GM06990 (cell line): ENCODE measurements around the gene BTRC.
"Not testable (repeated sequence)": the region's sequence is repeated elsewhere in the genome, so short reads cannot be mapped to it uniquely, and the experiment has no call there.

Source experiments
- DNase-seq: peaks from one replicate; pipeline ENCODE4 v3.0.0-alpha.2; 2011; ENCODE audit not compliant: insufficient read length; ENCODE audit errors: extremely low read depth
- H3K27me3 ChIP-seq: replicated peaks from 2 replicates; pipeline ENCODE4 v1.6.0; 2011; ENCODE audit warnings: low read length; ENCODE audit not compliant: control insufficient read depth, insufficient read depth
- H3K36me3 ChIP-seq: 2 replicates; pipeline ENCODE4 v1.5.1; 2011; ENCODE audit warnings: low read length; ENCODE audit not compliant: control insufficient read depth, insufficient read depth
- H3K4me3 ChIP-seq: replicated peaks from 2 replicates; pipeline ENCODE4 v1.5.1; 2011; ENCODE audit warnings: low read depth, mild to moderate bottlenecking, control low read depth, low read length
- TF ChIP-seq, protein P1 (sequence below): IDR thresholded peaks from 2 replicates; pipeline ENCODE4 v1.5.1; 2011; ENCODE audit warnings: low read length, control low read depth, mild to moderate bottlenecking, inconsistent platforms; ENCODE audit not compliant: insufficient read depth, poor library complexity, severe bottlenecking

BTRC gene

DNA sequence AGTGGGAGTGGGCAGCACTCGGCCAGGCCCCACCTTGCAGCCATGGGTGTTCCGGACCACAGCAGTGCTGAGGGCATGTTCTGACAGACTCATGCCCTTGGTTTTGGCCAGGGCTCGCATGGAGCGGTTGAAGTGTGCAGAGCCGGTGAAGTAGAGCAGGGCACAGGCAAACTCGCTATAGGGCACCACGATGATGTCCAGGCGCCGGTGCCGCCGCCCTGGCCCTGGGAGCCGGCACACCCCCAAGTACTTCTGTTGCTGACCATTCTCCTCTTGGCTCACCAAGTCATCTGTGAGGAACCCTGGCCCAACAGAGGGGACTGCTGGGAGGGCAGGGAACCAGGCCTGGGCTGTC is 225.5 kb downstream of the BTRC start:
- DNase-seq = no peak
- Histone ChIP-seq H3K36me3 (peaks cover 26% of the 10 kb centered on the region), H3K27me3 (no peaks in the 10 kb centered on the region), H3K4me3 (no peak overlapping the region)
- TF ChIP-seq, protein P1, sequence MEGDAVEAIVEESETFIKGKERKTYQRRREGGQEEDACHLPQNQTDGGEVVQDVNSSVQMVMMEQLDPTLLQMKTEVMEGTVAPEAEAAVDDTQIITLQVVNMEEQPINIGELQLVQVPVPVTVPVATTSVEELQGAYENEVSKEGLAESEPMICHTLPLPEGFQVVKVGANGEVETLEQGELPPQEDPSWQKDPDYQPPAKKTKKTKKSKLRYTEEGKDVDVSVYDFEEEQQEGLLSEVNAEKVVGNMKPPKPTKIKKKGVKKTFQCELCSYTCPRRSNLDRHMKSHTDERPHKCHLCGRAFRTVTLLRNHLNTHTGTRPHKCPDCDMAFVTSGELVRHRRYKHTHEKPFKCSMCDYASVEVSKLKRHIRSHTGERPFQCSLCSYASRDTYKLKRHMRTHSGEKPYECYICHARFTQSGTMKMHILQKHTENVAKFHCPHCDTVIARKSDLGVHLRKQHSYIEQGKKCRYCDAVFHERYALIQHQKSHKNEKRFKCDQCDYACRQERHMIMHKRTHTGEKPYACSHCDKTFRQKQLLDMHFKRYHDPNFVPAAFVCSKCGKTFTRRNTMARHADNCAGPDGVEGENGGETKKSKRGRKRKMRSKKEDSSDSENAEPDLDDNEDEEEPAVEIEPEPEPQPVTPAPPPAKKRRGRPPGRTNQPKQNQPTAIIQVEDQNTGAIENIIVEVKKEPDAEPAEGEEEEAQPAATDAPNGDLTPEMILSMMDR = no peak

DNA sequence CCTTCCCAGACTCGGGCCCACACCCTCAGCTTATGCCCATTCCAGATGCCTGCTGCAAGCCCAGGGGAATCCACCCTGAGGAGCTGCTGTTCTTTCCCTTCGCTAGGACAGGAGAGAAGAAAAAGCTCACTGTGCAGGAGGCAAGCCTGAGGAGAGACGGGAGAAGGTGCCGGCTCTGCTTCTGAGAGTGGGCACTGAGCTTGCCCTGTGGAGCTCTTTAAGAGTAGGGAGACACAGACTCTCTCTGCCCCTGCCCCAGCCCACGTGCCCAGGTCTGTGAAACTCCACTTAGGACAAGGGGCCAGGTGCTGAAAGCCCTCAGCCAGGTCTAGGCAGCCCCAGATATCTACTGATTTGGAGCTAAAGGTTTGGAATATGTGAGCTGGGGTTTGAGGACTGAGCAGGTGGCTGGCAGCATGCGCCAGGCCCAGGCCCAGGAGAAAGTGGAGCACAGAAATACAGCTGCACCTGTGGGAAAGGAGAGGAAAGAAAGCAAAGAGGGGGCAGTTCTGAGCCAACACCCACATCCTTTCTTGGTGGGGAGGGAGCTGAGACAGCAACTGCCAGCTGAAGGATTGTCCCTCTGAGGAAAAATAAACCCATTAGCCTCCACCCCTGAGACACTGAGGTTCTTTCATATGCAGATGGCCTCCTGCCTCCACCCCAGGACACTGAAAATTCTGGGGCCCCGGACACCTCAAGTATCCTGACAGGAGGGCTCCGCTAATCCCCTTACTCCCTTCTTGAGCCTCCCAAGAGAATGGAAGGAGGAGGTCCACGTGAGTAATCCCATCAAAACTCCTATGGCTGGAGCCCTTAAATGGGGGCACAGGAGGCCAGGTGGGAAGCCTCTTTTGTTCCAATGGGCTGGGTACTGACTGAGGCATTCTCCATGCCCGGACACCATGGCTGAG is 226.8 kb downstream of the BTRC start:
- no peak for DNase-seq
- H3K27me3 ChIP-seq = no peaks in the 10 kb centered on the region
- TF ChIP-seq, protein P1 = no peak
- H3K4me3 ChIP-seq = no peak overlapping the region
- H3K36me3 ChIP-seq = peaks cover 26% of the 10 kb centered on the region

GRCh38 chr10:101585841-101586240 is 231.9 kb downstream of the BTRC start:
- Histone ChIP-seq H3K4me3 (no peak overlapping the region), H3K36me3 (peaks cover 11% of the 10 kb centered on the region), H3K27me3 (no peaks in the 10 kb centered on the region)
- TF ChIP-seq, protein P1 = no peak
- DNase-seq = no peak

GRCh38 chr10:101587725-101588653 is 234.0 kb downstream of the BTRC start, which contains the start of the genes DPCD and POLL:
TSS of gene DPCD (plus strand) at chr10:101588321. CDS start at chr10:101588337, 16 bp downstream.
TSS of gene POLL (minus strand) at chr10:101588257. CDS start at chr10:101587360, 897 bp downstream.
- H3K27me3 ChIP-seq = no peaks in the 10 kb centered on the region
- H3K4me3 ChIP-seq = peak within 1 kb of the TSS; percentile 64
- peak; percentile 88 for DNase-seq
- TF ChIP-seq, protein P1 = no peak
- H3K36me3 ChIP-seq = peaks cover 7% of the 10 kb centered on the region

DNA sequence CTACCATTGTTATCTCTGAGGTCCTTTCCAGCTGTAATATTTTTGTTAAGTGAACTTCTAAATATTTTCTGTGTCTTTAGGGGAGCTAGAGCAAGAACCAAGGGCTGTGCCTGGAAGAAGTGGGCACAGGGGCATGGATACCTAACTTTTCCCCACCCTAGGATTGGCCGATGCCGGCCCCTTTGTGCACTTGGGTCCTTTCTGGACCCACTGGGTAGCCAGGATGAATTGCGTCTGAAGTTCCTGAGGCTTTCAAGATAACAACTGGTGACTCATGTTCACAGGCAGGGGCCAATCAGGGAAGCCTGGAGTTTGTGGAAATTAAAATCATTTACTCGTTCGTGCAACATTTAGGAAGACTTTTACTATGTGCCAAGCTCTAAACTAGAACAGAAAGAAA is 234.9 kb downstream of the BTRC start:
- TF ChIP-seq, protein P1 = no peak
- no peak for DNase-seq
- Histone ChIP-seq H3K4me3 (peak overlapping the region; percentile 64), H3K36me3 (peaks cover 2% of the 10 kb centered on the region; the same call in 1 of the 2 replicates), H3K27me3 (no peaks in the 10 kb centered on the region)

GRCh38 chr10:101593331-101593730 is 239.4 kb downstream of the BTRC start:
- H3K4me3 ChIP-seq, H3K36me3 ChIP-seq, H3K27me3 ChIP-seq, DNase-seq: not testable (repeated sequence)
